GM19463 (cell line): ENCODE data around the gene VPS51.
"Not testable (repeated sequence)": the region's sequence is repeated elsewhere in the genome, so short reads cannot be mapped to it uniquely, and the experiment has no call there.

Source experiments
- ATAC-seq: cut with Tn5 transposase; IDR thresholded peaks from one replicate; pipeline ENCODE4 v1.9.1; 2021; ENCODE audit warnings: mild to moderate bottlenecking, moderate library complexity; ENCODE audit not compliant: unreplicated experiment

VPS51 gene

DNA sequence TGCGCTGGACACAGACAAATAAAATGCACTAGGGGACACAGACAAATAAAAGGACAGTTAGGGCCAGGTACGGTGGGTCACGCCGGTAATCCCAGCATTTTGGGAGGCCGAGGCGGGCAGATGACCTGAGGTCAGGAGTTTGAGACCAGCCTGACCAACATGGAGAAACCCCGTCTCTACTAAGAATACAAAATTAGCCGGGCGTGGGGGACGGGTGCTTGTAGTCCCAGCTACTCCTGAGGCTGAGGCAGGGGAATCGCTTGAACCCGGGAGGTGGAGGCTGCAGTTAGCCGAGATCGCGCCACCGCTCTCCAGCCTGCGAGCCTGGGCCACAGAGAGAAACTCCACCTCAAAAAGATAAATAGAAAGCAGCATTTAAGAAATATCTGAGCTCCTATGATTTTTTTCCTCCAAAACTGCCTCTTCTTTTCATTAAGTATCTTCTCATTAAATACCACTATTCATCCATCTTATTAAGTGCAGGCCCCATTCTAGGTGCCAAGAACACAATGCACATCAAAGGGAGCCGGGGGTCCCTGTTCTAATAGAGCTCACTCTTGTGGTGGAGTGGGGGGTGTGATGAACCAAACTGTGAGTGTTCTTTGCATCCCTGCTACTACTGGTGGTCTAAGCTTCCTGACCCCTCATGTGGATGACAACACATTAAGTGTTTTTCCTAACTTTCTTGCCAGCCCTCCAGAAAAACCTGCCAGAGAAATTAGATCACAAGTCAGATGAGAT lies 22.3 kb downstream of the VPS51 start:
- ATAC-seq, result no peak

DNA sequence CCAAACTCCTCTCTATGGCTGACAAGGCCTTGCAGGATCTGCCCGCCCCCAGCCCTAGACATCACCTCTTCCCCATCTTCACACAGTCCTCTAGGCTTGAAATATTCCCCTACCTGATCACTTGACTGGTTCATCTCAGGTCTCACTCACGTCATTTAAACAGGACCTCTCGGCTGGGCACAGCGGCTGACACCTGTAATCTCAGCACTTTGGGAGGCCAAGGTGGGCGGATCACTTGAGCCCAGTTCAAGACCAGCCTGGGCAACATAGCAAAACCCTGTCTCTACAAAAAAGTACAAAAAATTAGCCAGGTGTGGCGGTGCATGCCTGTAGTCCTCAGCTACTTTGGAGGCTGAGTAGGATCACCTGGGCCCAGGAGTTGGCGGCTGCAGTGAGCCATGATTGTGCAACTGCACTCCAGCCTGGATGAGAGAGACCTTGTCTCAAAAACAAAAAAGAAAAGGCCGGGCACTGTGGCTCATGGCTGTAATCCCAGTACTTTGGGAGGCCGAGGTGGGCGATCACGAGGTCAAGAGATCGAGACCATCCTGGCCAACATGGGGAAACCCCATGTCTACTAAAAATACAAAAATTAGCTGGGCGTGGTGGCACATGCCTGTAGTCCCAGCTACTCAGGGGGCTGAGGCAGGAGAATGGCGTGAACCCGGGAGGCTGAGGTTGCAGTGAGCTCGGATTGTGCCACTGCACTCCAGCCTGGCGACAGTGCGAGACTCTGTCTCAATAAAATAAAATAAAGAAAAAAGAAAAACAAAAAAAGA lies 23.1 kb downstream of the VPS51 start:
- not testable (repeated sequence) for ATAC-seq

DNA sequence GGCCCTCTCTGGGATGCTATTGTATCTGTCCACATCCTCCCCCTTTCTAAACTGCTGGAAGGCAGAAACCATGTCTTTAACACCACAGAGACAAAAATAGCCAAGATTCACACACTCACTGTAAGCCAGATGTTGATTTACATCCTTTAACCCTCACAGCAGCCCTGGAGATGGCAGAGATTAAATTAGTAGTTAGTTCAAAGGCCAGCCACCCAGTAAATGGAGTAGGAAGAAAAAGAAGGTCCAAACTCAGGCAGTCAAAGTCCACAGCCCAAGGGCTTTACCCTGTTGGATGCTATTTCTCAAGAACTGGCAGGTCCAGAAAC lies 23.6 kb downstream of the VPS51 start:
- ATAC-seq, result no peak

GRCh38 chr11:65120831-65121230 lies 24.8 kb downstream of the VPS51 start:
- ATAC-seq, result no peak

- no peak for ATAC-seq
These were observed 25.4 kb downstream of the VPS51 start for GRCh38 chr11:65121447-65121864.

DNA sequence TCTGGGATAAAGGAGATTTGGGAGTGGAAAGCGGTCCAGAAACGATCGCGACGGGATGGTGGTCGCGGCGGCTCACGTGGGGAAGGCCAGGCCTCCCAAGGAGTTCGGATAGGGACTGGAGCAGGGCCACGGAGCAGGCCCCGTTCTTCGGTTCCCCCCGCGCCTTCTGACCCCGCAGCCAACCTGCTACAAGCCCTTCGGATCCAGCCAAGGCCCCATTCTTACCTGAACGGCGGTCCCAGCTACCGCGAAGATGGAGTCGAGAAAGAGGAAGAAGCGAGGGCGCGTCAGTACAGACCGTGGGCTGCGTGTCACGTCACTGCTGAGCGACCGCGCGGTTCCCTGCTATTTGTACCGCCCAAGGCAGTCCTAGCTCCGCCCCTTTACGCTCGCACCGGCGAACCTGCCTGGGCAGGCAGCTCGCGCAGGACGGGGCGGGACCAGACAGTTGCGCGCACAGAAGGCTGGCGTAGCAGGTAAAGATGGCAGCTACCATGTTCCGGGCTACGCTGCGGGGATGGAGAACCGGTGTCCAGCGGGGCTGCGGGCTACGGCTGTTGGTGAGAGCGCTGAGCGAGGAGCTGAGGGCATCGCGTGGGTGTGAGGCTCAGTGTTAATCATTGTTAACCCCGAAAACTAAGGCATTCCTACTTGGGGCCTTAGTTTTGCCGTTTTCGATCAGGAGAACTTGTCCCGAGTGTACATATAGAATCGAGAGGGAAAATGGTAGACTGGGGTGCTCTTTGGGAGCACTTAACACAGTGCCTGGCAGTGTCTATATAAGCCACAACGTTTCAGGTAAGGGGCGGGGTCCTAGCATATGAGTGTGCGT lies 26.1 kb downstream of the VPS51 start, which contains the start of the genes FAU and MRPL49:
TSS of gene FAU (minus strand) at position 270 of the 832 bp plus-strand sequence. CDS start 321 bp downstream, outside the sequence.
TSS of gene MRPL49 (plus strand) at position 457 of the 832 bp plus-strand sequence. CDS start at position 483, 26 bp downstream.
- ATAC-seq, result peak; percentile 75

DNA sequence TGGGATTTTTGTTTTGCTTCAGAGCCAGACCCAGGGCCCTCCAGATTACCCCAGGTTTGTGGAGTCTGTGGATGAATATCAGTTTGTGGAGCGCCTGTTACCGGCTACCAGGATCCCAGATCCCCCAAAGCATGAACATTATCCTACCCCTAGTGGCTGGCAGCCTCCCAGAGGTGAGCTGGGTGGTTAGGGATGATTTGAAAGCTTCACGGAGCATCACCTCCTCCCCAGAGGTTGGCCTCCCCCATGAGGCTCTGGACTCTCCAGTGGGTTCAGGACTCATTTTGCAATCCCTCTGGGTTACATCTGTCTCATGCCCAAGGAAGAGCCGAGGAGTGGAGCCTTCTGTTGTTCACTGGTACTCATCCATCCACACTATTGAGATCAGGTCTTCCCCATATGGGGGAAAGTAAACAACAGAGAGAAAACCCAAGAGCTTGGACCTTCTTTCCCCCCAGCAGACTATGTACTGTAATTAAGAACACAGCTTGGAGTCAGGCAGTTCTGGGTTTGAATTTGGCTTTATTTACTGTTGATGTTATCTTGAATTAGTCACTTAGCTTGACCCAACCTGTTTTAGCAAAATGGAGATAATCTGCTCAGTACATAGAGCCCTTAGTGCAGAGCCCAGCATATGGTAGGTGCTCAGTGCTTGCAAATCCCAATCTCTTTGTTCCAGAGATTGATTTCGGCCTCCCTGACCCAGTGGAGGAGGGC lies 28.6 kb downstream of the VPS51 start:
- no peak for ATAC-seq

GRCh38 chr11:65125197-65126056 lies 29.4 kb downstream of the VPS51 start:
- ATAC-seq, result no peak

- no peak for ATAC-seq
These were observed 30.7 kb downstream of the VPS51 start for GRCh38 chr11:65126624-65127274.

- no peak for ATAC-seq
These were observed 31.6 kb downstream of the VPS51 start for GRCh38 chr11:65127473-65128181.

- ATAC-seq, result no peak
These were observed 32.5 kb downstream of the VPS51 start for GRCh38 chr11:65128182-65129145.

- no peak for ATAC-seq
These were observed 33.8 kb downstream of the VPS51 start for GRCh38 chr11:65129649-65130441.

DNA sequence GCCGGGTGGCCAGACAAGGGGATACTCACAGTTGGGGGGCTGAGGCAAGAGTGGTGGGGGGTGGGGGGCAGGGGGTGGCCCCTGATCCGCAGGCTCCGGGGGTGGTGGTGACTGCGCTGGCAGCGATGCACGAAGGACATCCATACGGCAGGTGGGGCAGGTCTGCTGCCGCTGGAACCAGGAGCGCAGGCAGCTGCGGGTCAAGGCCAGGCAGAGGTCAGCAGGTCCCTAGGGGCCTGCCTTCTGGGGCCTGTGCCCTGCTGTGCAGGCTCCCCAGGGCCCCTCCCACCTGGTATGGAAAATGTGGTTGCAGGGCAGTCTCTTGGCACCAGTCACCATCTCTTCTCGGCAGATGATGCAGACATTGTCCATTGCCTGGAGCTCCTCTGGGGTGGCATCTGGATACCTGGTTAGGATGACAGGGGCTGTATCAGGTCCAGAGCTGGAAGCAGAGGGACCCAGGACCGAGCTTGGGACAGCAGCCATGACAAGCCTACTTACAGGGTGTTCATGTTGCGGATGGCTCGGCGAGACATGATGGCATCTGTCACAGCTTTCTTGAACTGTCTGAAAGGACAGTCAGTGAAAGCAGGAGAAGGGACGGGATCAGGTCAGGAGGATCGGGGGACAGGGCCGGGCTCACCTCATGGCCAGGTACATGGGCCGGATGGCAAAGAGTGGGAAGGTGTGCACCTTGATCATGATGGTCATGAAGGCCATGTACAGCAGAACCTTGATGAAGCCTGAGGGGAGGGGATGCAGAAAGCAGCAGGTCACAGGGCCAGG lies 34.8 kb downstream of the VPS51 start:
- no peak for ATAC-seq

DNA sequence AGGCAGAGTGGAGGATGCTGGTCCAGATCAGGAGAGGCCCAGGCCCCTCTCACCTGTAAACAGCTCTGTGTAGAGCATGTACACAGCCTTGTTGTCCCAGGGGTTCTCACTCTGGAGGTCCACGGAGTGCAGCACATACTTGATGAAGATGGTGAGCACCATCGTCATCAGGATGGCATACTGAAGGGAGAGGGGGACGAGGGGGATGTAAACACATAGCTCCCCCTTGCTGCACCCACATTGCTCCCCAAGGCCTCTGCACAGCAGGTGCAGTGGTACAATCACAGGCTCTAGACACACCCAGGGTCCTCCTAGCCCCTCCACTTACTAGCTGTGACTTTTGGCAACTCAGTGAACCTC lies 35.4 kb downstream of the VPS51 start:
- ATAC-seq, result no peak

DNA sequence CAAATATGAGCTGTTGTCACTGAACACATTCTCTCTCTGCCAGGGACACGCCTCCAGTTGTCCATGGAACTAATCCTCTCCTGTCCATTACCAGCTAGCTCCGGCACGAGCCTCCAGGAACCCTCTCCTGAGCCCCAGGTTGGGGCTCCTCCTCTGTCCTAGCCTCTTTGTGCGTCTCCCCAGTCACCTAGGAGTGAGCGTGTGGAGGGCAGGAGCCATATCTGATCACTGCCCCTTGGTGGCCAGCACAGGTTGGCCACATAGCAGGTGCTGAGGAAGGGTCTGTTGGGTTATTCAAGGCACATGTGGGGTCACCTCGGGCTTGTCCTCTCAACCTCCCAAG lies 35.9 kb downstream of the VPS51 start:
- no peak for ATAC-seq
